Activated T-helper 9 cell treated with anti-CD3 and anti-CD28 coated beads, Interleukin-2, amount 50 U/mL, for 16 hours (primary cell): Measurements from ENCODE around the gene TEFM.
A peak's percentile ranks its signal among the peaks of the same experiment; 100 is the strongest.
"Not testable (repeated sequence)": the region's sequence is repeated elsewhere in the genome, so short reads cannot be mapped to it uniquely, and the experiment has no call there.

ENCODE experiments used
- DNase-seq: peaks from one replicate; pipeline ENCODE4 v3.0.0-alpha.2; 2020; ENCODE audit warnings: low read depth

The TEFM gene, protein sequence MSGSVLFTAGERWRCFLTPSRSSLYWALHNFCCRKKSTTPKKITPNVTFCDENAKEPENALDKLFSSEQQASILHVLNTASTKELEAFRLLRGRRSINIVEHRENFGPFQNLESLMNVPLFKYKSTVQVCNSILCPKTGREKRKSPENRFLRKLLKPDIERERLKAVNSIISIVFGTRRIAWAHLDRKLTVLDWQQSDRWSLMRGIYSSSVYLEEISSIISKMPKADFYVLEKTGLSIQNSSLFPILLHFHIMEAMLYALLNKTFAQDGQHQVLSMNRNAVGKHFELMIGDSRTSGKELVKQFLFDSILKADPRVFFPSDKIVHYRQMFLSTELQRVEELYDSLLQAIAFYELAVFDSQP

GRCh38 chr17:30906101-30906911 lies at the start of gene TEFM:
TEFM (minus strand) TSS chr17:30906238; CDS start chr17:30906198, 40 bp downstream.
- DNase-seq: peak; percentile 78

GRCh38 chr17:30954046-30954830 lies 48.2 kb upstream of the TEFM start:
- no peak for DNase-seq

- DNase-seq: no peak
Observed at GRCh38 chr17:30952638-30953393, 46.8 kb upstream of the TEFM start.

- no peak for DNase-seq
Observed at GRCh38 chr17:30950669-30951399, 44.8 kb upstream of the TEFM start.

DNA sequence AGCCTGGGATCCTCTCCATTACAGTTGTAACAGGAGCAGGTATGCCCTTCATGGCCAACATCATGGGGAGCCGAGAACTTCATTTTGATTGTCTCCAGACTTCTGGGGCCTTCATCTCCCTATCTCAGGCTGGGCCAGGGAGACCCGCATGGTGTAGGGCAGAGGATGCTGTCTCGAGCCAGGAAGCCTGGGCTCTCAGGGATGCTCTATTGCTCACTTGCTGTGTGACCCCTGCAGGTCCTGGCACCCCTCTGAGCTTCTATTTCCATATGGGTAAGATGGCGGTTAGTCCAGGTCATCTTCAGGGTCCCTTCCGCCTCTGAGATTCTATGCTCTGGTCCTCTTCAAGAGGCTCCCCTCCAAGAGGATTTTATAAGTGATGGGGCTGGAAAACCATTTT lies 44.2 kb upstream of the TEFM start:
- no peak for DNase-seq

DNA sequence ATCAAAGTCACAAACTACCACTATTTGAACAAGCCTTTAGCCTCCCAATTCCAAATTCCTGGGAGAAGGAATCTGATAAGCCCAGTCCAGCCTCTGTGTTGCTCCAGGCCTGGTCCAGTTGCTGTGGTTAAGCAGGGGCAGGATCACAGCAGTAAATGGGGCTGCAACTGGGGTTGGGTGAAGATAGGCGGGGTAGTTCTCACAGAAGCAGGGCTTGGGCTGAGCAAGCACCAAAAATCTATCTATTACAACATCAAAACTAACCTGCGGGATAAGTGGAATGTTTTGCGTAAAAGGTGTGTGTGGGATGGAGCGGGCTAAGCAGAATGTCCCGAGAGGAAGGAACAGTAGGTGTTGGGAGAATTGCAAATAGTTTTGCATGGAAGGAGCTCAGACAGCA lies 41.8 kb upstream of the TEFM start:
- no peak for DNase-seq

GRCh38 chr17:30942308-30943079 lies 36.5 kb upstream of the TEFM start:
- no peak for DNase-seq

DNA sequence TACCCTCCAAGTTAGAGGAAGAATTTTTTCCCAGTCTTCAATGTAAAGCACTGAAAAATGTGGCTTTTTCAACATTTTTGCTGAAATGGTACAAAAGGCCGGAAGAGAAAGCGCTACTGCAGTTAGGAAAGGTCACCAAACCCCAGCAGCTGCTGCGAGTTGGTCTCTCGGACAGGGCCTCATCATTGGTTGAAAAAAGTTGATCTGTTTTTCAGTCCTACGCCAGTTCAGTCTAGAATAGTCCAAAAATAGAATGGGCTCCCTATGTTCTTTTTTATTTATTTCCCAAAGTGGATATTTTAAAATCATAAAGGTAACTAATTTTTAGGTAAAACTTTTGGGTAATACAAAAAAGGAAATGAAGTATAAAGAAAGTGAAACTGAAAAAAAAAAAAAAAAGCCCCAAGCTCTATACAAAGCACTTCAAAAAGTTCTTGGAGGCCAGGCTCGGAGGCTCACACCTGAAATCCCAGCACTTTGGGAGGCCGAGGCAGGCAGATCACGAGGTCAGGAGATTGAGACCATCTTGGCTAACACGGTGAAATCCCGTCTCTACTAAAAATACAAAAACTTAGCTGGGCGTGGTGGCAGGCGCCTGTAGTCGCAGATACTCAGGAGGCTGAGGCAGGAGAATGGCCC lies 33.1 kb upstream of the TEFM start:
- no peak for DNase-seq

DNA sequence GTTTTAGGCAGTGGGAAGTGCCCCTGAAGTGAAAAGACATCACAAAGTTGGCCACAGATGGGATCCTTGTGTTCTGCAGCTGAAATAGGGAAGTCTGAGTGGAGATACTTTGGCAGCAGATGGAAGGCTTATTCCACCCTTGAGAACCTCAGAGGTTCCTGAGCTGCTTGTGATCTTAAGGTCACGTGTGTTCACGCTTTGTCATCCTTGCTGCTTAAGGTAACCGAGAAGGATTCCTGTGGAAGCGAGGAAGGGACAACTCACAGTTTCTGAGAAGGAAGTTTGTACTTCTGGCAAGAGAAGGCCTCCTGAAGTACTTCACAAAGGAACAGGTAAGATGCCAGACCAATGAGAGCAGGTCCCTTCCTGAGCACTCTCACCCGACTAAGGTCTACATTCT lies 27.9 kb upstream of the TEFM start:
- DNase-seq: no peak

- DNase-seq: not testable (repeated sequence)
Observed at GRCh38 chr17:30931582-30931981, 25.5 kb upstream of the TEFM start.

GRCh38 chr17:30930495-30930894 lies 24.5 kb upstream of the TEFM start:
- DNase-seq: no peak

GRCh38 chr17:30929861-30930260 lies 23.8 kb upstream of the TEFM start:
- DNase-seq: not testable (repeated sequence)

- no peak for DNase-seq
Observed at GRCh38 chr17:30929081-30929633, 23.1 kb upstream of the TEFM start.

- no peak for DNase-seq
Observed at GRCh38 chr17:30928584-30928983, 22.5 kb upstream of the TEFM start.

GRCh38 chr17:30927756-30928155 lies 21.7 kb upstream of the TEFM start:
- DNase-seq: no peak

DNA sequence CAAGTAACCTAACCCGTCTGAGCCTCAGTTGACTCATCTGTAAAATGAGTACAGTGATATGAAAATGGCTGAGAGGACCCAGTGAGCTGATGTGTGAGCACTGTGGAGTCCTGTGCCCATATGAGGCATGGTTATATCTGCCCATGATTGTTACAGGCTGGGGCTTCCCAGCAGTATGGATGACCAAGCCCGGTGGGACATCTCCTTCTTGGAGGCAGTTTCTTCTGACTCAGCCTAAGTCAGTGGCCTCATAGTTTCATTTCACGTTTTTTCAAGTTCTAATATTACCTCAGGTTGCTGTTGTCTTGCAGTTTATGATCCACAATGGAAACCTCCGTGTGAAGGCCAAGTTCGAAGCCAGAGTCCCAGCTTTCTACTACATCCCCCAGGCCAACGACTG lies 20.5 kb upstream of the TEFM start:
- DNase-seq: no peak

- DNase-seq: no peak
Observed at GRCh38 chr17:30924341-30924740, 18.3 kb upstream of the TEFM start.

DNA sequence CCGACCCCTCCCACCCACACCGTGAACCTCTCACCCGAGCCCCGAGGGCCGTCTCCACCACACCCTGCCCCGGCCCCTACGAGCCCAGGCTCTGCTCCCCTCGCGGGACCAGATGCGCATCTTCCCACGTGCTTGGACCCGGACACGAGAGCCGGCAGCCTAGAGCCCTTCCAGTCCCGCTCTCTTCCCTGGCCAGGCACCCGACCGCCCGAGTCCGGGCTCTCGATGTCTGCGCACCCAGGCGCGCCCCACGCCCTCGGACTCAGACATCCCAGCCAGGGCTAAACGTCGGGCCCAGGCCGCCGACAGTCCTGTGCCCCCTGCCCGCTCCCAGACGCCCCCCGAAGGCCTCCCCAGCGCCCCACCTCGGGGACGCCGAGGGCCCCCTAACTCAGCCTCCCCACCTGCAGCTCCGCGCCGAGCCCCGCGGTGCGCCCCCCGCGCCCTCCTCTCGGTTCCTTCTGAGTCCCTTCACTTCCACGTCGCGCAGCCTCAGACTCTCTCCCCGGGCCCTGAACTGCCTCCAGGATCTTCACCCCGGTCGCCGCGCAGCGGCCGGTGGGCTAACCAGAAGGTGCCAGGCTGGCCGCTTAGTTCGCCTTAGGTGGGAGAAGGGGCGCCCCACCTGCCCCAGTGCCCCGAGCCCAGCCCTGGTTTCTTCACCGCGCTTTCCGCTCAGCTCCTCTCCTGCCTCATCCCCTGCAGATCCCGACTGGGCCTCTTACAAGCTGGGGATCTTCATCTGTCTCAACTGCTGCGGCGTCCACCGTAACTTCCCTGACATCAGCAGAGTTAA lies 16.4 kb upstream of the TEFM start:
- DNase-seq: no peak
